B cell (primary cell): ENCODE measurements around the gene ETS1. TPM values are rescaled to one million over a fixed set of nuclear protein-coding genes. Genes with fewer than 3 reads are reported as not detected.

Experiments
- ATAC-seq: fragments of 200-7000 bp; cut with Tn5 transposase; one replicate; pipeline ENCODE4 v1.10.0; 2021; ENCODE audit warnings: low read depth, mild to moderate bottlenecking, moderate number of reproducible peaks, moderate library complexity
- CTCF ChIA-PET: fragments of 350-600 bp; sonication (Branson Sonifier 250); formaldehyde crosslinking; loops from one replicate; lab custom pipeline; 2021; ENCODE audit warnings: antibody characterized with exemption, inconsistent platforms; lab: Charles Lee
- POLR2A ChIA-PET: fragments of 350-600 bp; sonication (Branson Sonifier 250); formaldehyde crosslinking; loops from one replicate; lab custom pipeline; 2021; ENCODE audit warnings: antibody characterized with exemption; lab: Charles Lee
- DNase-seq: peaks from one replicate; pipeline ENCODE4 v3.0.0; 2013
- H2AFZ ChIP-seq: 2 replicates; pipeline ENCODE4 v1.6.1; 2012; ENCODE audit warnings: mild to moderate bottlenecking, low read depth, low read length; ENCODE audit not compliant: insufficient read depth, poor library complexity, severe bottlenecking
- H3K27ac ChIP-seq, 2 donors: 1 replicate in 1 of 2; 2 replicates in 1 of 2; pipeline ENCODE4 v1.5.1; 2012 to 2013; ENCODE audit warnings: low read length in 2 of 2, mild to moderate bottlenecking in 2 of 2, moderate library complexity in 1 of 2
- H3K27me3 ChIP-seq, 4 experiments: fragments of 200-600 bp in 1 of 4; sonication (generic) in 1 of 4; replicated peaks in 1 of 4; 1 replicate in 2 of 4; 2 replicates in 2 of 4; pipeline versions ENCODE4 v1.6.1 to v1.7.0; 2013 to 2016; ENCODE audit warnings: low read length in 3 of 4, mild to moderate bottlenecking in 2 of 4, mixed read lengths in 1 of 4, moderate library complexity in 1 of 4; ENCODE audit not compliant: insufficient read depth in 4 of 4, control insufficient read depth in 3 of 4; ENCODE audit errors: control extremely low read depth in 1 of 4
- H3K36me3 ChIP-seq, 2 experiments: replicated peaks in 1 of 2; 1 replicate in 1 of 2; 2 replicates in 1 of 2; pipeline versions ENCODE4 v1.6.1 to v1.7.1; 2013; ENCODE audit warnings: low read length in 1 of 2; ENCODE audit not compliant: insufficient read depth in 2 of 2, control insufficient read depth in 1 of 2; ENCODE audit errors: control extremely low read depth in 1 of 2, extremely low read depth in 1 of 2
- H3K4me1 ChIP-seq, 2 donors: fragments of 200-600 bp in 1 of 2; sonication (generic) in 1 of 2; 1 replicate in 1 of 2; 2 replicates in 1 of 2; pipeline versions ENCODE4 v1.5.1 to v1.6.1; 2013 to 2017; ENCODE audit warnings: low read length in 2 of 2; ENCODE audit not compliant: control insufficient read depth in 2 of 2, insufficient read depth in 2 of 2
- H3K4me2 ChIP-seq: replicated peaks from 2 replicates; pipeline ENCODE3; 2012; ENCODE audit warnings: mild to moderate bottlenecking, low read depth, low read length; ENCODE audit not compliant: poor library complexity, severe bottlenecking
- H3K4me3 ChIP-seq, 5 experiments: fragments of 200-600 bp in 1 of 5; sonication (generic) in 1 of 5; 1 replicate in 3 of 5; 2 replicates in 2 of 5; pipeline versions ENCODE4 v1.5.1 to v1.7.0; 2011 to 2016; ENCODE audit warnings: low read length in 4 of 5, mild to moderate bottlenecking in 4 of 5, low read depth in 2 of 5, control low read depth in 1 of 5, moderate library complexity in 1 of 5; ENCODE audit not compliant: insufficient read depth in 1 of 5; ENCODE audit errors: control extremely low read depth in 1 of 5, extremely low read depth in 1 of 5
- H3K79me2 ChIP-seq: fragments of 200-600 bp; sonication (generic); one replicate; pipeline ENCODE4 v1.6.0; 2016; ENCODE audit warnings: low read length; ENCODE audit not compliant: control insufficient read depth, insufficient read depth
- H3K9ac ChIP-seq: fragments of 200-600 bp; sonication (generic); 2 replicates; pipeline ENCODE4 v1.6.1; 2017; ENCODE audit warnings: mild to moderate bottlenecking, low read length, moderate library complexity
- H3K9me3 ChIP-seq, 3 donors: one replicate each; pipeline versions ENCODE4 v1.6.1 to v1.7.1; 2013; ENCODE audit warnings: low read length in 2 of 3; ENCODE audit not compliant: control insufficient read depth in 2 of 3, insufficient read depth in 1 of 3; ENCODE audit errors: control extremely low read depth in 1 of 3
- H4K20me1 ChIP-seq: 2 replicates; pipeline ENCODE4 v1.6.0; 2012; ENCODE audit warnings: mild to moderate bottlenecking, low read length; ENCODE audit not compliant: insufficient read depth, control insufficient read depth, poor library complexity, severe bottlenecking
- H3K27ac Mint-ChIP-seq: one replicate; pipeline ENCODE4 v1.8.0; 2021; ENCODE audit warnings: mixed read lengths
- H3K27me3 Mint-ChIP-seq: one replicate; pipeline ENCODE4 v1.8.0; 2021; ENCODE audit warnings: mixed read lengths
- H3K4me1 Mint-ChIP-seq: one replicate; pipeline ENCODE4 v1.8.0; 2021; ENCODE audit warnings: mixed read lengths
- H3K4me3 Mint-ChIP-seq: one replicate; pipeline ENCODE4 v1.8.0; 2021; ENCODE audit warnings: mixed read lengths
- H3K9me3 Mint-ChIP-seq: one replicate; pipeline ENCODE4 v1.8.0; 2022; ENCODE audit warnings: mixed read lengths; ENCODE audit not compliant: insufficient read depth
- EZH2 ChIP-seq: IDR thresholded peaks from 2 replicates; pipeline ENCODE4 v1.6.1; 2012; ENCODE audit warnings: borderline replicate concordance, low read depth, mild to moderate bottlenecking, moderate library complexity, low read length; ENCODE audit not compliant: insufficient read depth, poor library complexity, severe bottlenecking
- WGBS: methylation state at CpG from one replicate; pipeline ENCODE4 v1.1.5; 2013; ENCODE audit warnings: missing lambda C conversion rate; ENCODE audit not compliant: insufficient coverage; 5-methylcytosine and 5-hydroxymethylcytosine counted together
- intact Hi-C: fragments of 100-400 bp; cut with micrococcal nuclease; formaldehyde crosslinking; loops from one replicate; pipeline ENCODE4 v1.10.0; 2022
- polyA plus RNA-seq: library from polyadenylated mRNA; depleted of rRNA; stranded (reverse); fragments of >200 nt; gene quantifications from 2 replicates; pipeline ENCODE4 v1.2.3, GENCODE V29; 2012
- total RNA-seq, 2 donors: library from RNA; stranded (reverse); fragments of 120-200 nt in 1 of 2; gene quantifications; 1 replicate in 1 of 2; 2 replicates in 1 of 2; pipeline versions ENCODE4 v1.2.3 to v1.2.4, GENCODE V29; 2013 to 2022
- TF ChIP-seq, protein P1 (sequence below): fragments of 200-600 bp; IDR thresholded peaks from one replicate; pipeline ENCODE4 v1.8.0; 2022; ENCODE audit warnings: antibody characterized with exemption, mild to moderate bottlenecking

ETS1 gene
- total and polyA plus RNA-seq, 2 donors (not counting 1 experiment from before 2014, with no cell fraction given): 115 to 271 TPM

DNA sequence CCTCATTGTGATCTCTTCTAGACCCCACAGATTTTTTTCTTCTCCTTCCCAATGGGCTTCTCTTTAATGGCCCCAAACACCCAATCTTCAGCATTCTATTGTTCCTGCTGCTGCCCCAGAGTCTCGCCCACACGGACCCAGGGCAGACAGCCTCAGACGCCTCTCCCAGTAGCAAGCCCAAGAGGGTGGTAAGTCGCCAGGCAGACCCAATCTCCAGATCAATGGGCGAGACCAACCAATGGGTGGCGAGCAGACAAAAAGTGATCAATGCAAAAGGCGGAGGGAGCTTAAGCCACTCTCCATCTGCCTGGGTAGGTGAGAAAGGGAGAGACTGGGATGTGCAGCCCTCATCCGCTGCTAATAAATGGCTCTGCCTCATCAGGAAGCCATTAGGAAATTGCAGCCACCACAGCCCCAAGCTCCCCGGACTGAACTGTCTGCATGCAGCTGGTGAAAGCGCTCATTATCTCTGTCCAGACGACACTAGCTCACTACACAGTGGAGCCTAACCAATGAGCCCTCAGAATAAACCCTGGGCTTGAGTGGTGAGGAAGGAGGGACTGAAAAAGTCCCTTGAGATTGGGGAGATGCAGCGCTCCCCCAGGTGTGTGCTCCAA, 81.8 kb downstream of the ETS1 start:
- no peak for TF ChIP-seq EZH2
- TF ChIP-seq, protein P1, sequence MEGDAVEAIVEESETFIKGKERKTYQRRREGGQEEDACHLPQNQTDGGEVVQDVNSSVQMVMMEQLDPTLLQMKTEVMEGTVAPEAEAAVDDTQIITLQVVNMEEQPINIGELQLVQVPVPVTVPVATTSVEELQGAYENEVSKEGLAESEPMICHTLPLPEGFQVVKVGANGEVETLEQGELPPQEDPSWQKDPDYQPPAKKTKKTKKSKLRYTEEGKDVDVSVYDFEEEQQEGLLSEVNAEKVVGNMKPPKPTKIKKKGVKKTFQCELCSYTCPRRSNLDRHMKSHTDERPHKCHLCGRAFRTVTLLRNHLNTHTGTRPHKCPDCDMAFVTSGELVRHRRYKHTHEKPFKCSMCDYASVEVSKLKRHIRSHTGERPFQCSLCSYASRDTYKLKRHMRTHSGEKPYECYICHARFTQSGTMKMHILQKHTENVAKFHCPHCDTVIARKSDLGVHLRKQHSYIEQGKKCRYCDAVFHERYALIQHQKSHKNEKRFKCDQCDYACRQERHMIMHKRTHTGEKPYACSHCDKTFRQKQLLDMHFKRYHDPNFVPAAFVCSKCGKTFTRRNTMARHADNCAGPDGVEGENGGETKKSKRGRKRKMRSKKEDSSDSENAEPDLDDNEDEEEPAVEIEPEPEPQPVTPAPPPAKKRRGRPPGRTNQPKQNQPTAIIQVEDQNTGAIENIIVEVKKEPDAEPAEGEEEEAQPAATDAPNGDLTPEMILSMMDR: no peak
- Mint-ChIP-seq H3K9me3 (no peaks in the 10 kb centered on the region), H3K4me3 (peak overlapping the region; percentile 67), H3K27ac (peak overlapping the region; percentile 92), H3K27me3 (no peaks in the 10 kb centered on the region), H3K4me1 (peaks cover 99% of the 10 kb centered on the region)
- intact Hi-C loops: loop anchor here (5.0 kb wide), 1 partner anchor 33 kb away; no protein-coding TSS in a partner anchor
- H3K79me2 ChIP-seq: peaks cover 100% of the 10 kb centered on the region
- no peak overlapping the region for H2AFZ ChIP-seq
- no peaks in the 10 kb centered on the region for H3K9me3 ChIP-seq
- 86% methylated on average over 8 of the region's 12 CpGs for WGBS
- H3K27ac ChIP-seq: peak overlapping the region; percentile 16 to 82
- DNase-seq (no peak), ATAC-seq (no peak)
- H3K4me2 ChIP-seq: peak overlapping the region; percentile 63
- POLR2A ChIA-PET: interaction anchor here (0.7 kb wide), 1 partner anchor 13 kb away, joined by 3 read pairs; no protein-coding TSS in a partner anchor
- no peaks in the 10 kb centered on the region for H3K27me3 ChIP-seq
- no peak overlapping the region for H3K9ac ChIP-seq
- H3K4me3 ChIP-seq: no peak overlapping the region
- peaks cover 3 to 87% of the 10 kb centered on the region in 2 experiments for H3K36me3 ChIP-seq
- H4K20me1 ChIP-seq: peaks cover 99% of the 10 kb centered on the region
- CTCF ChIA-PET: interaction anchor here (0.6 to 3.9 kb wide), 11 partner anchors 11 to 334 kb away, joined by 3 to 20 read pairs (median 3); no protein-coding TSS in a partner anchor
- H3K4me1 ChIP-seq: peaks cover 100% of the 10 kb centered on the region in 2 donors

DNA sequence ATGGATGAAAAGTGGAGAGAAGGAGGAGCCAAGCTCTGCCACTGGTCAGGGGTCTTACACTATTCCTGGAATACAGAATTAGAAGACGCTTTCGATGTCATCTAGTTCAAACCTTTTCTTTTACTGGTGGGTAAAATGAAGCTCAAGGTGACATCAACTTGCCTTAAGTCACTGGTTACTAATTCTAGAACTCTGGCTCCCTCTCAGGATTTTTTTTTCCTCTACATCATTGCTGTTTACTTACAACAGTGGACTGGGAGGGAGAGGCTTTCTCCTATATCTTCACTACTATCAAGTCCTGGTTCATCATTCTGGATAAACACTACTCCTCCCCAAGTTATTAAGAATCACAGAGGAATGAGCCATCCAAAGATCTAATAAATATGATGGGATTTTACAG, 82.9 kb downstream of the ETS1 start:
- peaks cover 98% of the 10 kb centered on the region for H4K20me1 ChIP-seq
- ChIA-PET CTCF (interaction anchor here (1.0 to 3.9 kb wide), 4 partner anchors 14 to 214 kb away, joined by 3 to 20 read pairs (median 4); no protein-coding TSS in a partner anchor), POLR2A (interaction anchor here (1.0 to 1.6 kb wide), 2 partner anchors 16 to 120 kb away, joined by 3 to 4 read pairs; no protein-coding TSS in a partner anchor)
- peak overlapping the region in 1 of 5 experiments; percentile 6 for H3K4me3 ChIP-seq
- Mint-ChIP-seq H3K9me3 (no peaks in the 10 kb centered on the region), H3K27ac (peak overlapping the region; percentile 92), H3K27me3 (no peaks in the 10 kb centered on the region), H3K4me3 (peak overlapping the region; percentile 67), H3K4me1 (peaks cover 97% of the 10 kb centered on the region)
- H3K4me2 ChIP-seq: peak overlapping the region; percentile 63
- H3K36me3 ChIP-seq: peaks cover 3 to 88% of the 10 kb centered on the region in 2 experiments
- H3K79me2 ChIP-seq: peaks cover 100% of the 10 kb centered on the region
- DNase-seq: no peak
- no peaks in the 10 kb centered on the region for H3K9me3 ChIP-seq
- peaks cover 100% of the 10 kb centered on the region in 2 donors for H3K4me1 ChIP-seq
- WGBS: no CpG with 5 or more reads among the region's 2 CpGs
- H3K9ac ChIP-seq: no peak overlapping the region
- no peak for ATAC-seq
- TF ChIP-seq EZH2: no peak
- TF ChIP-seq, protein P1: no peak
- no peaks in the 10 kb centered on the region for H3K27me3 ChIP-seq
- peak overlapping the region in 1 of 2 donors; percentile 82 for H3K27ac ChIP-seq
- intact Hi-C loops: no loop called here
- H2AFZ ChIP-seq: no peak overlapping the region
